ENCODE results near the gene MRPS31.

GRCh38 chr13:40697711-40698110, 73.3 kb downstream of the MRPS31 start:
- no peak for TF ChIP-seq CTCF (IDR thresholded peaks at IDR 0.05; ENCODE audit: insufficient read depth, low read length, poor library complexity, severe bottlenecking)
- no peak for TF ChIP-seq EZH2phosphoT487 (conservative IDR thresholded peaks at IDR 0.05; ENCODE audit: low read length)
